ENCODE data around the gene COQ9.
"Not testable (repeated sequence)": the region's sequence is repeated elsewhere in the genome, so short reads cannot be mapped to it uniquely, and the experiment has no call there.

The COQ9 gene

GRCh38 chr16:57486858-57487834, 39.9 kb downstream of the COQ9 start:
- DNase-seq = no peak

DNA sequence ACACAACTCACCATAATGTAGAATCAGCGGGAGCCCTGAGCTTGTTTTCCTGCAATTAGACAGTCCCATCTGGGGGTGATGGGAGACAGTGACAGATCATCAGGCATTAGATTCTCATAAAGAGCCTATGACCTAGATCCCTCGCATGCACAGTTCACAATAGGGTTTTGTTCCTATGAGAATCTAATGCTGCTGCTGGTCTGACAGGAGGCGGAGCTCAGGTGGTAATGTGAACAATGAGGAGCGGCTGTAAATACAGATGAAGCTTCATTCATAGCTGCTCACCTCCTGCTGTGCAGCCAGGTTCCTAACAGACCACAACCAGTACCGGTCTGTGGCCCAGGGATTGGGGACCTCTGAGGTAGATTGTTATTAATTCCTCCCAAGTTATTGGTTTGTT, 42.0 kb downstream of the COQ9 start:
- DNase-seq = no peak

DNA sequence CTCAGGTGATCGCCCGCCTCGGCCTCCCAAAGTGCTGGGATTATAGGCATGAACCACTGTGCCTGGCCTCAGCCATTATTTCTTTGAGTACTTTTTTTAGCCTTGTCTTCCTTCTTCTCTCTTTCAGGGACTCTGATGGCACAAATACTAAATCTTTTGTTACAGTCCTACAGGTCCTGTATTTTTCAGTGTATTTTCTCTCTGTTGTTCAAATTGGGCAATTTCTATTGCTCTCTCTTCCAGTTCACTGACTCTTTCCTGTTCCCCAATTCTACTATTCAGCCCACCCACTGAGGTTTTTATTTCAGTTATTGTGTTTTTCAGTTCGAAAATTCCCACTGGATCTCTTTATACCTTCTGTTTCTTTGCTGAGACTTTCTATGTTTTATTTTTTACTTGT, 46.5 kb downstream of the COQ9 start:
- no peak for DNase-seq

- no peak for DNase-seq
Observed at GRCh38 chr16:57497121-57497520, 49.8 kb downstream of the COQ9 start.

DNA sequence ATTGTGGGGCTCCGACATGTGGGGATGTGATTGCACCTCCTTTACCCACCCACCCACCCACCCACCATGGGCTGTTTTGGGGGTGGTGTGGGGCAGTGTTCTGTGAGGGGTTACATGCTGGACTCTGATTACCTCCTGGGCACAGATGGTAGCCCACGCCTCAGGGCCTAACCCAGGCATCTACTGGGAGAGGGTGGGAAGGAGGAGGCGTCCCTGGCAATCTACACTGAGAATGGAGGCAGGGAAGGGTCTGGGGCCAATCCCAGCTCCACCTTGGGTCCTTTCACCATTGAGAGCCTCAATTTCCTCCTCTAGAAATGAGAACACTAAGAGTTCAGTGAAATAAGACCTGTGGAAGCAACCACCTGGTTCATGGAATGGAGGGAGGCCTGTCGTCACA, 50.8 kb downstream of the COQ9 start:
- DNase-seq = no peak

DNA sequence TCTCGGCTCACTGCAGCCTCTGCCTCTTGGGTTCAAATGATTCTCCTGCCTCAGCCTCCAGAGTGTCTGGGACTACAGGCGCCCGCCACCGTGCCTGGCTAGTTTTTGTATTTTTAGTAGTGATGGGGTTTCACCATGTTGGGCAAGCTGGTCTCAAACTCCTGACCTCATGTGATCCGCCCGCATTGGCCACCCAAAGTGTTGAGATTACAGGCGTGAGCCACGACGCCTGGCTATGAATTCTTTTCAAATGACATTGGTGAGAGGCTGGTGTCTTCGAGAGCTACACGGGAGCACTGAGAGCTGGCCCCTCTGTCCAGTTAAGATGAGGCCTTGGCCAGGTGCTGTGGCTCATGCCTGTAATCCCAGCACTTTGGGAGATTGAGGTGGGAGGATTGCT, 52.7 kb downstream of the COQ9 start:
- not testable (repeated sequence) for DNase-seq

DNA sequence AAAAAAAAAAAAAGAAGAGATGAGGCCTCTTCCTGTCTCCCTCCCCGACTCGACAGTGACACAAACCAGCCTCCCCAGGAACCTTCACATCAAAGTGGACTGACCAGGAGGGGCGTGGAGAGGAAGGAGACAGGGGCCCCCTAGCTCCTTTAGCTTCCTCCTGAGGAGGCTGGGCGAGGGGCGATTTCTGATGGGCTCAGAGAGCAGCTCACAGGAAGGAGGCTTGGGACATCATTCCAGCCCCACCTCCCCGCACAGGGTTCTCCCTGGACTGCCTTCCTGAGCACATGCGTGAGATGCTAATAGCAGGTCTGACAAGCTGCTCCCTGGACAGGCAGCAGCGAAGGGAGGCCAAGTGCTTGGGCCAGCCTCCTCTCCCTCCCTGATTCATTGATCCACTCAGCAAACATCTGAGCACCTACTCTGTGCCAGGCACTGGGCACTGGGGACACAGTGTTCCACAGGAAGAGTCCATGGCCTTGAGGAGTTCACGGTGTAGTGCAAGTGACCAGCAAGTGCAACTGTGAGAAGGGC, 53.4 kb downstream of the COQ9 start:
- no peak for DNase-seq

DNA sequence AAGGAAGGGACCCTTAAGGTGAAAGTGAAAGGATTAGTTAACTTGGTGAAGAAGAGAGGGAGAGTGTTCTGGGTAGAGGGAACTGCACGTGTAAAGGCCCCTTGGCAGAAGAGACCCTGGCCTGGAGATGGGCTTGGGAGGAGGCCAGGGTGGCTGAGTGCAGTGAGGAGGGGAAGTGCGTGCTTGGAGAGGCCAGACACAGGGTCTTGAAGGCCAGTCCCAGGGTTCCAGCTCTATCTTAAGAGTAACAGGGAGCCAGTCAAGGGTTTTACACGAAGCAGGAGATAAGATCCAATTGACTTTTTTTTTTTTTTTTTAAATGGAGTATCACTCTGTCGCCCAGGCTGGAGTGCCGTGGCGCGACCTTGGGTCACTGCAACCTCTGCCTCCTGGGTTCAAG, 54.2 kb downstream of the COQ9 start:
- no peak for DNase-seq

GRCh38 chr16:57502048-57502775, 54.9 kb downstream of the COQ9 start:
- DNase-seq = no peak

GRCh38 chr16:57503366-57503765, 56.1 kb downstream of the COQ9 start:
- no peak for DNase-seq

DNA sequence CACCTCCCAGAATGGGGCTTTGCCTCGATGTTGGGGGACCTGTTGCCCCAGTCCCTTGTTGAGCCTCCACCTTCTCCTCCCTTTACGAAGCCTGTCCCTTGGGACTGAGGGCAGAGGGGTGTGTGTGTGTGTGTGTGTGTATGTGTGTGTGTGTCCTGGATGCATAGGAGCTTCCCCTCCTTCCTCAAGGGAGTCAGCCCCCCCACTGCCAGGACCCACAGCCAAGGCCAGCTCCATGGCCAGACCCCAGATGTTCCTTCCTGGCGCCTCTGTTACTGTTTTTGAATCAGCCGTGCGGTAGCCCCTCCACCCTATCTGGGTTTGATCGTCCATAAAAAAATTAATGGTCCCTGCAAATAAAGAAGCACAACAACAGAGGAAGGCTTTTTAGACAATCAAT, 56.7 kb downstream of the COQ9 start:
- no peak for DNase-seq

DNA sequence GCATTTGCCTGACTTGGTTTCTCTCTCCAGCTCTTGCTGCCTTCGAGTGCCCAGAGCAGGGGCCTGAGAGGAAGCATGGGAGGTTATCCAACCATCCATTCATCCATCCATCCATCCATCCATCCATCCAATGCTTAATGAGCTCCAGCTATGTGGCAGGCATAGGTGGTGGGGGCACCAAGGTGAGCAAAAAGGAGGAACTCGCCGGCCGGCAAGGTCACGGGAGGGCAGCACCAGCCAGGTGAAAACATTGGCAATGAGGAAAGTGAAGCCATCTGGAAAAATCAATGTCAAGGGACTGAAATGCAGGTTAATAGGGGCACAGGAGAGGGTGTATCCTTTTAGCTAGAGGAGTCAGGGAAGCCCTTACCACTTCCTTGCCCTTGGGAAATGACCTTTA, 57.2 kb downstream of the COQ9 start:
- DNase-seq = no peak

DNA sequence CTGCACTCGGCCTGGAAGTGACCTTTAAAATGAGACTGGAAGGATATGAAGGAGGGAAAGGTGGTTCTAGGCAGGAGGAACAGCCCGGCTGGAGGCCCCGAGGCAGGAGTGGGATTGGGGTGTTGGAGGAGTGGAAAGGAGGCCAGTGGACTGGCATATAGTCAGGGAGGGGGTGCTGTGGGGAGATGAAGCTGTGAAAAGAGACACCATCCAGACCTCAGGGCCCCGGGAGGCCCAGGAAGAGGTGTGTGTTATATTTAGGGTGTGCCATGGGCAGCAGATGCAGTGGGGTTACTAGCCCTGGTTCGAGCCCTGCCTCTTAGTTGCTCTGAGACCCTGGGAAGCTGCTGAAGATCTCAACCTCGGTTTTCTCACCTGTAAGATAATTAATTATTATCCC, 57.9 kb downstream of the COQ9 start:
- DNase-seq = no peak

DNA sequence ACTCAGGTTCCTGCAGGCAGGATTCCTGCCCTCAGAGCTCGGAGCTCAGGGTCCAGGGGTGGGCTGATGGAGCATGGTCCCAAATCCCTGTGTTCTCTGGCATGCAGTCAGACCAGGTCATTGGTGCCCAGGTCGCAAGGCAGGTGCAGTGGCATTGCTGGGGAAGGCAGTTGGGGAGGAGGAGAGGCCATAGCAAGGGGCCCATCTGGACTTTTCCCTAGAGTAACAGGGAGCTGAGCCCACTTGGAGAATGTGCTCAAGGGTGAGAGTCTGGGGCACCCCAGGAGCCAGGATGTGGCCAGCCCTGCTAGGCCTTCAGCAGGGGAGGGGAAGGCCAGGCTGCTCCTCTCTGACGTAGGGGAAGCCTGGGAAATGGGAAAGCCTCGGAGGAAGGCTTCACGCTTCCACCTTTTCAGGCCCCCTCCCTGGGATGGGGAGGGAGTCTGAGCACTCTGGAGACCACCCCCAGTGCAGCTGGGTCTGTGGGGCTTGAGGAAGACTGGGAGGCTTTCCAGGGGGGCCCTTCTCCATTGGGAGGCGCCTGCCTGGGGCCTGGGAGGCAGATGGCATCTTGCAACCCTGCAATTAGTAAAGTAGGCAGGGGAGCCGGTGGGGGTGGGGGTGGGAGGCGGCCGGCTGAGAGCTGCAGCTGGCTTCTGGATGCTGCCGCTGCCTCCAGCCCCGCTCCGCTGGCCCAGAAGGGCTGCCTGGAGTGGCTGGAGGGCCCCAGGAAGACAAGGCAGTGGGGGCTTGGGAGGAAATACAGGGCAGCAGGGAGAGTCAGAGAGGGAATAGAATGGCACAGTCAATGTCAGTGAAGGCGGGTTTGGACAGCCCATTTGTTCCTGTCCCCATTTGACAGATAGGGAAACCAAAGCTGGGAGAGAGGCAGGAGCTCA, 60.1 kb downstream of the COQ9 start:
- DNase-seq = no peak

GRCh38 chr16:57508035-57508425, 60.8 kb downstream of the COQ9 start:
- no peak for DNase-seq

DNA sequence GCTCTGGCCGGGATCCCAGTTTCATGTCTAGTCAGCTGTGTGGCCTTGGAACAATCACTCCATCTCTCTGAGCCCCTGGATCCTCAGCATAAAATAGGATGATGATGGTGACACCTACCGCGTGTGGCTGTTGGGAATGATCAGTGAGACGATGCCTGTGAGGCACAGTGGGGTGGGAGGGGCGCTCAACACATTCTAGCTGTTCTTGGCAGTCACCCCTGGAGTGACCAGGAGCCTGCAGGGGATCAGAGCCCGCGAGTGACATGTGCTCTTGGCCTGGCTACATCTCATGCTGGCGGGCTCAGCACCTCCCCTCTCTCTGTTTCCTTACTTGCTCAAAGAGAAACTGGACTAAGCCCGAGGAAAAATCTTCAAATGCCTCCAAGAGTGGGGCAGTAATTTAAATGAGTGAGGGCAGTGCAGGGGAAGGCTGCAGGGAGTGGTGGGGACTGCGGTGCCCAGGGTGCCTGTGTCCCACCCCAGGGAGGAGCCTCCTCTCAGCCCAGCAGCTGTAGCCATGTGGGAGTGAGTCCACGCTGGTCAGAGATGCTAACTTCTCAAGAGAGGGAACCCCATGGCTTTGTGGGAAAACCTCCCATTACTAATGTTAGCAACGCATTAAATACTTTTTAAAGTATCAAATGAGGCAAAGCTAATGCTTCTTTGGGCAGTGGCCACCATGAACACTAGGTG, 62.1 kb downstream of the COQ9 start:
- DNase-seq = no peak

- no peak for DNase-seq
Observed at GRCh38 chr16:57510016-57510871, 63.0 kb downstream of the COQ9 start.

All from CD4-positive, alpha-beta T cell treated with Interleukin-10 for 1 hour (primary cell).